Skeletal muscle tissue (tissue), 4 donors: ENCODE results near the gene ST13. TPM values are rescaled to one million over a fixed set of nuclear protein-coding genes. Genes with fewer than 3 reads are reported as not detected.

Source experiments
- H3K27ac ChIP-seq: one replicate; pipeline ENCODE4 v1.7.0; 2013; ENCODE audit warnings: mild to moderate bottlenecking, low read depth, low read length, inconsistent platforms
- H3K27me3 ChIP-seq, 3 donors: one replicate each; pipeline ENCODE4 v1.7.0; 2013; ENCODE audit warnings: low read length in 3 of 3; ENCODE audit not compliant: control insufficient read depth in 3 of 3, insufficient read depth in 3 of 3
- H3K36me3 ChIP-seq, 3 donors: one replicate each; pipeline ENCODE4 v1.7.0; 2013; ENCODE audit warnings: low read length in 3 of 3; ENCODE audit not compliant: control insufficient read depth in 3 of 3, insufficient read depth in 3 of 3
- H3K4me1 ChIP-seq, 3 donors: one replicate each; pipeline ENCODE4 v1.7.0; 2013; ENCODE audit warnings: low read length in 3 of 3, mild to moderate bottlenecking in 3 of 3; ENCODE audit not compliant: control insufficient read depth in 3 of 3, insufficient read depth in 3 of 3
- H3K4me3 ChIP-seq, 3 donors: one replicate each; pipeline ENCODE4 v1.7.0; 2013; ENCODE audit warnings: low read length in 3 of 3
- H3K9ac ChIP-seq, 3 donors: one replicate each; pipeline ENCODE4 v1.7.0; 2013; ENCODE audit warnings: low read length in 3 of 3, mild to moderate bottlenecking in 3 of 3, moderate library complexity in 2 of 3, low read depth in 1 of 3
- H3K9me3 ChIP-seq, 3 donors: one replicate each; pipeline ENCODE4 v1.7.0; 2013; ENCODE audit warnings: low read length in 3 of 3; ENCODE audit not compliant: control insufficient read depth in 3 of 3
- total RNA-seq: library from RNA; depleted of rRNA; stranded (reverse); fragments of >200 nt; gene quantifications from one replicate; pipeline ENCODE4 v1.2.3, GENCODE V29; 2014
- donor health status: Osteomylitis.

Gene ST13
- total RNA-seq = 203 TPM

DNA sequence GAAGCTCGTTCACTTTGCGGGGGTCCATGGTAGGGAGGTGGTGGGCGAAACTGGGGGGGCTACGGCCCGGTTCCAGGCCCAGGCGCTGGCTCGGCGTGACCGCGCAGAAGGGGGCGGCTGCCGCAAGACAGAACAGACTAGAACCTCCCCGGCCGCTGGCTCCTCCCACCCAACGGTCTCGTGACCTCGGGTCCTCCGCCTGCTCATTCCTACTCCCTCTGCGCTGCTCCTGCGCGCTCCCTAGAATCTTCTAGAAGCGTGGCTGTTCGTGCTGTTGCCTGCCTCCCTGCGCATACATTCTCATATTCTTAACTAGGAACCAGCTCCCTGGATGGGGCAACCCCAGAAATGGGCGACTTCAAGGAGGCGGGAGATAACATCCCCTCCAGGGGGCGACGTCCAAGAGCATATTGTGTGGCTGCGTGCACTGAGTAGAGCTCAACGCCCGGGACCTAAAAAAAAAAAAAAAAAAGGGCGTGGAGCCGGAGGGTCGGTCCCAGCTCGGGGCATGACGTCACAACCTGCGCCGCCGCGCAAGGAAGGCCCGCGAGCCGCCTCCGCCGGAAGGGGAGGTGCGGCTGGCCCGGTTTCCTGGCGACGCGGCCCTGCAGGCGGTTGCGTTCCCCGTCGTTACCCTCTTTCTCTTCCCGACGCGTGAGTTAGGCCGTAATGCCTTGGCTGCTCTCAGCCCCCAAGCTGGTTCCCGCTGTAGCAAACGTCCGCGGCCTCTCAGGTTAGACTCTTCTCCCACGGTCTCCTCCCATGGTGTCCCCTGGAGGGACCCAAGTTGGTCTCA, at the start of gene ST13, which contains the start of gene XPNPEP3:
ST13 (minus strand) TSS at position 127 of the 796 bp plus-strand sequence; CDS start at position 28, 99 bp downstream.
XPNPEP3 (plus strand) TSS at position 636 of the 796 bp plus-strand sequence; CDS start at position 670, 34 bp downstream.
- Histone ChIP-seq H3K4me1 (peaks cover 37 to 47% (median 45%) of the 10 kb centered on the region in 3 donors), H3K9me3 (no peaks in the 10 kb centered on the region), H3K9ac (peak within 1 kb of the TSS; percentile 97 to 99 (median 99)), H3K4me3 (peak within 1 kb of the TSS; percentile 89 to 100 (median 97)), H3K27ac (peak within 1 kb of the TSS; percentile 97), H3K36me3 (peaks cover 1 to 5% (median 2%) of the 10 kb centered on the region in 3 donors), H3K27me3 (no peaks in the 10 kb centered on the region)

DNA sequence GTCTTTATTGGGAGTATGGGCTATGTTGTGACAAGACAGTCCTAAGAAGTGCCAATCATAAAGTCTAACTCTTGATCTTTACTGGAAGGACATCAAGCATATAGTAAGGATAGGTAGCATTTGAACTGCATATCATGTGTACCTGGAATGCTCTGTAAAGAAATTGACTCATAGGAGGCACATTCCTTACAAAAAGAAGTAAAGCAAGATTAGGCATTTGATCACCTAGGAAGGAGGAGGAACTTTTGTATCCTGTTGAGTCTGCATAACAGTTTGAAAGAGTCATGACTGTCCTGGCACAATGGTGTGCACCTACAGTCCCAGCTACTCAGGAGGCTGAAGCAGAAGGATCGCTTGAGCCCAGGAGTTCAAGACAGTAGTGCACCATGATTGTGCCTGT, 47.7 kb upstream of the ST13 start:
- peaks cover 0 to 17% (median 12%) of the 10 kb centered on the region in 3 donors for H3K36me3 ChIP-seq
- H3K4me1 ChIP-seq = no peaks in the 10 kb centered on the region
- no peak overlapping the region for H3K4me3 ChIP-seq
- no peak overlapping the region for H3K27ac ChIP-seq
- H3K9ac ChIP-seq = no peak overlapping the region
- no peaks in the 10 kb centered on the region for H3K9me3 ChIP-seq
- H3K27me3 ChIP-seq = no peaks in the 10 kb centered on the region

DNA sequence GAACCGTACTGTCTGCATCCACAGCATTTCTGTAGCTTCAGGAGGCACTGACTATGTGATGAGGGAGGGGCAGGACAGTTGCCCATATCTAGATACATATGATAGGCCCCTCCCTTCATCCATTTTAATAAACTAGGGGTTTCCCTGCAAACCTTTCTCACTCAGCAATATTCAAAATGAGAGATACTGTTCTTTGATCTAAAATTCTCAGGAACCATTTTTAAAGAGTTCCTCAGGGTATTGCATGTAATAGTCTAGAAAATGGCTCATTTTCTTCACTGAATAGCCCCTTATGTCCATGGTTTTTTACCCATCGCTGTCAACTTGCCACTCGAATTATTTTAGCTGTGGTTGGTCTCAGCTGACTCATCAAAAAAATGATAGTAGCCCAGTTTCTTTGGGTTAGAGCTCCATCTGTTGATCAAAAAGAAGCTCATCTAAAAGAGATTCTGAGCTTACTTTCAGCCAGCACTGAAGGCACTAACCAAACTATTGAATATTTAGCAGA, 42.5 kb upstream of the ST13 start:
- no peak overlapping the region for H3K9ac ChIP-seq
- no peaks in the 10 kb centered on the region for H3K9me3 ChIP-seq
- H3K27me3 ChIP-seq = no peaks in the 10 kb centered on the region
- no peak overlapping the region for H3K4me3 ChIP-seq
- no peak overlapping the region for H3K27ac ChIP-seq
- peaks cover 0 to 2% (median 0%) of the 10 kb centered on the region in 3 donors for H3K4me1 ChIP-seq
- H3K36me3 ChIP-seq = peaks cover 0 to 10% (median 2%) of the 10 kb centered on the region in 3 donors

DNA sequence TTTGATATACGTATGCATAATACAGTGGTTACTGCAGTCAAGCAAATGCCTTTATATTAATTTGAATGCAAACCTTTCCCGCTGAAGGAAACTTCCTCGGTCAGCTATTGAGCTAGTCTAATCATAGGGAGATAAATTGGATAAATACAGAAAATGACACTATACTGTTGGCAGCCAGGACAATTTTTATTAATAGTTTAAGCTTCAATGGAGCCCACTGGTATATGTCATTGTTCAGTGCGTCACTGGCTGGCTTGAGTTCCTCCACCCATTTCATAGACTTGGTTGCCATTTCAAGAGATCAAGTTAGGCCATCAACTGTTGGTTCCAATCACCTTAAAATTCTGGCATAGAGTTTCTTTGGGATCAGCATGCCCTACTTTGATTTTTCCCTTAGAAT, 38.0 kb upstream of the ST13 start:
- H3K4me3 ChIP-seq = no peak overlapping the region
- no peaks in the 10 kb centered on the region for H3K27me3 ChIP-seq
- H3K27ac ChIP-seq = no peak overlapping the region
- H3K9ac ChIP-seq = no peak overlapping the region
- H3K4me1 ChIP-seq = peaks cover 0 to 2% (median 0%) of the 10 kb centered on the region in 3 donors
- peaks cover 4 to 15% (median 8%) of the 10 kb centered on the region in 3 donors for H3K36me3 ChIP-seq
- H3K9me3 ChIP-seq = no peaks in the 10 kb centered on the region

DNA sequence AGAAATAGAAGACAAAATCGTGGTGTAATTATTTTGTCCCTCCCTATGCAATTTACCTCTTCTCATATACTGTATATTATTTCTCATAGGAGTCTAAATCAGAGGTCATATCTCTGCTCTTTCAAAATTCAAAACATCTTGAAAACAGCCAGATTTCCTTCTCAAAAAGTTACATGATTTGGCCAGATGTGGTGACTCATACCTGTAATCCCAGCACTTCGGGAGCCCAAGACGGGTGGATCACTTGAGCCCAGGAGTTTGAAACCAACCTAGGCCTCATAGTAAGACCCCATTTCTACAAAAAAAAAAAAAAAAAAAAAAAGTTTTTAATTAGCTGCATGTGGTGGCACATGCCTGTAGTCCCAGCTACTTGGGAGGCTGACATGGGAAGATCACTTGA, 34.4 kb upstream of the ST13 start:
- no peaks in the 10 kb centered on the region for H3K4me1 ChIP-seq
- no peaks in the 10 kb centered on the region for H3K27me3 ChIP-seq
- no peak overlapping the region for H3K9ac ChIP-seq
- no peak overlapping the region for H3K4me3 ChIP-seq
- no peaks in the 10 kb centered on the region for H3K9me3 ChIP-seq
- H3K27ac ChIP-seq = no peak overlapping the region
- H3K36me3 ChIP-seq = peaks cover 15 to 38% (median 37%) of the 10 kb centered on the region in 3 donors

DNA sequence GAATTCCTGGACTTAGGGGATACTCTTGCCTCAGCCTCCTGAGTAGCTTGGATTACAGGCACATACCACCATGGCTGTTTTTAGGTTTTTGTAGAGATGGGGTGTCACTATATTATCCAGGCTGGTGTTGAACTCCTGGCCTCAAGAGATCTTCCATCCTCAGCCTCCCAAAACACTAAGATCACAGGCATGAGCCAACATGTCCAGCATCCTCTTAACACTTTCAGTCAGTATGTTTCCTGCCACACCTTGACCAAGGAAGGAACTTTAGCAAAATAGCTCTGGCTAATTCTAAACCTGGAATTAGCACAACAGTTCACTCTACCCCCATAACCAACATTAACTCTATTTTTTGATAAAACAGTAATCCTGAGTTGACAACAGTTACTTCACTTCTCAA, 32.7 kb upstream of the ST13 start:
- Histone ChIP-seq H3K4me3 (no peak overlapping the region), H3K36me3 (peaks cover 17 to 42% (median 37%) of the 10 kb centered on the region in 3 donors), H3K4me1 (no peaks in the 10 kb centered on the region), H3K27me3 (no peaks in the 10 kb centered on the region), H3K9ac (no peak overlapping the region), H3K9me3 (no peaks in the 10 kb centered on the region), H3K27ac (no peak overlapping the region)

DNA sequence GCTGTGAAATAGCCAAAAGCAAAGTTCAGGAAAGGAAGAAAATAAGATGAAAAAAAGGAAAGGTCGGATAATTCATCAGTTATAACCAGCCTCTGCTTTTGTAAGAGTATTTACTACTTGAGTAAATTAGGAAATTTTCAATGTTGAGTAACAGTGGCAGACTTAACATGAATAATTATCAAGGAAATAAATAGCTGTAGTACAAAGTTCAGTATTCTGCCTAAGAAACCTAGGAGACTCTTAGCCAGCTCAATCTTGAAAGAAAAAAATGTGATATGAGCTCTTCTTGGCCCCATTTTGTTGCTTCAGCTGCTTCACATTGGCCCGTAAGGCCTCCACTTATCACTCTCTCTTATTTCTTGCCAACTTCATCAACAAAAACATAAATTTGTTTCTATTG, 22.5 kb upstream of the ST13 start:
- no peak overlapping the region for H3K27ac ChIP-seq
- no peak overlapping the region for H3K4me3 ChIP-seq
- H3K36me3 ChIP-seq = peaks cover 8 to 18% (median 12%) of the 10 kb centered on the region in 3 donors
- H3K4me1 ChIP-seq = no peaks in the 10 kb centered on the region
- no peak overlapping the region for H3K9ac ChIP-seq
- no peaks in the 10 kb centered on the region for H3K27me3 ChIP-seq
- H3K9me3 ChIP-seq = no peaks in the 10 kb centered on the region

DNA sequence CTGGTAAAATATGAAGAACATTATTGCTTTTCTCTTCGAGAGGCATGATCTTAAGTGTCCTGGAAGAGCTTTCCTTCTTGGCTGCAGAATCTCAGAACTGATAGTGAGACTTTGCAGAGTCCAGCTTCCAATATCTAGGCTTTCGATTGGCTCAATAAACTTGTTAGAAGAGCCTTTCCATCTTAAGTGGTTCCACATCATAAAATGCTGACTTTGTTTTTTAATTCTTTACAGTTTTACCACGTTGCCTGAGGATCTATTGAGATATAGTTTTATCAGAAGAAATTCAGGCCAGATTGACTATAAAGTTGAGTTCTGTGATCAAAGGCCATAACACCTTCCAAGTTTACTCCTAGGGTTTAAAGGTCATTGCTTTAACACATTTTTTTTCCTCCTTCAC, 21.0 kb upstream of the ST13 start:
- Histone ChIP-seq H3K4me1 (no peaks in the 10 kb centered on the region), H3K27me3 (no peaks in the 10 kb centered on the region), H3K4me3 (no peak overlapping the region), H3K36me3 (peaks cover 5 to 12% (median 9%) of the 10 kb centered on the region in 3 donors), H3K9ac (no peak overlapping the region), H3K9me3 (no peaks in the 10 kb centered on the region), H3K27ac (no peak overlapping the region)

DNA sequence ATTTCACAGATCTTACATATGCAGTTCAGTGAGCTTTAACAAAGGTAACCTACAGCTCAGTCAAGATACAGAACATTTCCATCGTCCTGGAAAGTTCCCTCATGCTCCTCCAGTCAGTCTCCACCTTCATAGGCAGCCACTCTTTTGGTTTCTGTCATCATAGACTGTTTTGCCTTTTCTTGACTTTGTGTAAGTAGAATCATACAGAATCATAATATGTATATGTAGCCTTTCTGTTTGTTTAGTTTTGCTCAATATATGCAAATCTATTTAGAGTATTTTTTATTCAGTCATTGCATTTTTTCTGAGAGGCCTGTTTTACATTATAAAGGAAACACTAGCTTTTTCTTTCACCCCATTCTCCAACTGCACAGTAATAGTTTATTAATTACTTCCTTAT, 20.5 kb upstream of the ST13 start:
- Histone ChIP-seq H3K27ac (no peak overlapping the region), H3K4me1 (no peaks in the 10 kb centered on the region), H3K4me3 (no peak overlapping the region), H3K9ac (no peak overlapping the region), H3K9me3 (no peaks in the 10 kb centered on the region), H3K36me3 (peaks cover 4 to 6% (median 6%) of the 10 kb centered on the region in 3 donors), H3K27me3 (no peaks in the 10 kb centered on the region)

DNA sequence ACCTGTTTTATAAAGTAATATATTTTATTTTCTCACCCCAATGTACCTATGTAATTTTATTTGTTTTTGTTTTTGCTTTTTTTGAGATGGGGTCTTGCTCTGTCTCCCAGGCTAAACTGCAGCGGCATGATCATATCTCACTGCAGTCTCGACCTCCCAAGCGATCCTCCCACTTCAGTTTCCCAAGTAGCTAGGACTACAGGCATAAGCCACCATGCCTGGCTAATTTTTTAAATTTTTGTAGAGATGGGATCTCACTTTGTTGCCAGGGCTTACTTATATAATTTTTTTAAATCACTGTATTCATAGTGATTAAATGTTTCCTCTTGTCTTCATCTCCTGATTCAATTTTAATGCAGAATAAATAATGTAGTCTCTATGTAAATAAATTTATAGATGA, 18.7 kb upstream of the ST13 start:
- H3K36me3 ChIP-seq = peaks cover 0 to 9% (median 2%) of the 10 kb centered on the region in 3 donors
- no peak overlapping the region for H3K9ac ChIP-seq
- H3K9me3 ChIP-seq = no peaks in the 10 kb centered on the region
- H3K4me3 ChIP-seq = no peak overlapping the region
- H3K27me3 ChIP-seq = no peaks in the 10 kb centered on the region
- no peak overlapping the region for H3K27ac ChIP-seq
- no peaks in the 10 kb centered on the region for H3K4me1 ChIP-seq
